Activated CD8-positive, alpha-beta T cell treated with anti-CD3 and anti-CD28 coated beads for 36 hours (primary cell): ENCODE data around the gene GNPTG. TPM values are rescaled to one million over a fixed set of nuclear protein-coding genes. Genes with fewer than 3 reads are reported as not detected.
"Not testable (repeated sequence)": the region's sequence is repeated elsewhere in the genome, so short reads cannot be mapped to it uniquely, and the experiment has no call there.

Source experiments
- ATAC-seq: fragments of 200-7000 bp; cut with Tn5 transposase; one replicate; pipeline ENCODE4 v1.10.0; 2021; ENCODE audit warnings: mild to moderate bottlenecking, moderate library complexity
- CTCF ChIA-PET: fragments of 350-600 bp; sonication (Branson Sonifier 250); formaldehyde crosslinking; loops from one replicate; lab custom pipeline; 2021; ENCODE audit warnings: antibody characterized with exemption; lab: Charles Lee
- POLR2A ChIA-PET: fragments of 350-600 bp; sonication (Branson Sonifier 250); formaldehyde crosslinking; loops from one replicate; lab custom pipeline; 2021; ENCODE audit warnings: antibody characterized with exemption; lab: Charles Lee
- DNase-seq: peaks from one replicate; pipeline ENCODE4 v3.0.0-alpha.2; 2020
- H3K27ac Mint-ChIP-seq: one replicate; pipeline ENCODE4 v1.8.0; 2021; ENCODE audit warnings: mild to moderate bottlenecking, mixed read lengths
- H3K27me3 Mint-ChIP-seq: one replicate; pipeline ENCODE4 v1.8.0; 2021; ENCODE audit warnings: mixed read lengths
- H3K36me3 Mint-ChIP-seq: one replicate; pipeline ENCODE4 v1.8.0; 2021; ENCODE audit warnings: low read depth, mixed read lengths
- H3K4me1 Mint-ChIP-seq: one replicate; pipeline ENCODE4 v1.8.0; 2021; ENCODE audit warnings: low read depth, mixed read lengths
- H3K4me3 Mint-ChIP-seq: one replicate; pipeline ENCODE4 v1.8.0; 2021; ENCODE audit warnings: mild to moderate bottlenecking, moderate library complexity, mixed read lengths
- H3K9me3 Mint-ChIP-seq: one replicate; pipeline ENCODE4 v1.8.0; 2021; ENCODE audit warnings: mixed read lengths
- intact Hi-C: fragments of 100-400 bp; cut with micrococcal nuclease; formaldehyde crosslinking; loops from one replicate; pipeline ENCODE4 v1.10.0; 2022
- total RNA-seq, 2 experiments: library from RNA; stranded (reverse); gene quantifications; one replicate each; pipeline ENCODE4 v1.2.3, GENCODE V29; 2021
- TF ChIP-seq, protein P1 (sequence below): fragments of 200-600 bp; IDR thresholded peaks from one replicate; pipeline ENCODE4 v1.8.0; 2022; ENCODE audit warnings: antibody characterized with exemption, mild to moderate bottlenecking

Gene GNPTG
- total RNA-seq, 2 experiments from 2014 or later, result 17.3 to 19.2 TPM

DNA sequence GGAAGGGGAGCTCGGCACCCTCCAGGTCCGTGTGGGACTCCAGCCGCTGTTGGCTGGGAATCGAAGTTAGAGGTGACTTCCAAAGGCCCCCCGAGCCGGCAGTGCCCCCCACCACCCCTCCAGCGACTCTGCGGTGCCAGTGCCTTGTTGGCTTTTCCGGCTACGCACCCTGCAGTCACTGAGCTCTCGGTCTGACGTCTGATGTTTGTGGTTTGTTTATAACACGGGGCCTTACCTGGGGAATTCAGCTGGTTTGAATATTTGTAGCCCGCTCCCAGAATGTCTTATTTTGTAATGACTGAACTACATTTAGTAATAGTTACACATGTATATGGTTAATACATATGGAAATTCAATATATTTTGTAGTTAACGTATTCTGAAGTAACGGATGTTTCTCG lies 25.3 kb upstream of the GNPTG start:
- ChIA-PET CTCF (no interaction called here), POLR2A (interaction anchor here (0.6 to 1.4 kb wide), 4 partner anchors 13 to 18 kb away, joined by 3 to 4 read pairs (median 4); no protein-coding TSS in a partner anchor)
- Mint-ChIP-seq H3K4me3 (no peak overlapping the region), H3K27ac (no peak overlapping the region), H3K27me3 (peaks cover 3% of the 10 kb centered on the region), H3K9me3 (no peaks in the 10 kb centered on the region), H3K36me3 (peaks cover 12% of the 10 kb centered on the region), H3K4me1 (peaks cover 3% of the 10 kb centered on the region)
- no peak for ATAC-seq
- TF ChIP-seq, protein P1, sequence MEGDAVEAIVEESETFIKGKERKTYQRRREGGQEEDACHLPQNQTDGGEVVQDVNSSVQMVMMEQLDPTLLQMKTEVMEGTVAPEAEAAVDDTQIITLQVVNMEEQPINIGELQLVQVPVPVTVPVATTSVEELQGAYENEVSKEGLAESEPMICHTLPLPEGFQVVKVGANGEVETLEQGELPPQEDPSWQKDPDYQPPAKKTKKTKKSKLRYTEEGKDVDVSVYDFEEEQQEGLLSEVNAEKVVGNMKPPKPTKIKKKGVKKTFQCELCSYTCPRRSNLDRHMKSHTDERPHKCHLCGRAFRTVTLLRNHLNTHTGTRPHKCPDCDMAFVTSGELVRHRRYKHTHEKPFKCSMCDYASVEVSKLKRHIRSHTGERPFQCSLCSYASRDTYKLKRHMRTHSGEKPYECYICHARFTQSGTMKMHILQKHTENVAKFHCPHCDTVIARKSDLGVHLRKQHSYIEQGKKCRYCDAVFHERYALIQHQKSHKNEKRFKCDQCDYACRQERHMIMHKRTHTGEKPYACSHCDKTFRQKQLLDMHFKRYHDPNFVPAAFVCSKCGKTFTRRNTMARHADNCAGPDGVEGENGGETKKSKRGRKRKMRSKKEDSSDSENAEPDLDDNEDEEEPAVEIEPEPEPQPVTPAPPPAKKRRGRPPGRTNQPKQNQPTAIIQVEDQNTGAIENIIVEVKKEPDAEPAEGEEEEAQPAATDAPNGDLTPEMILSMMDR, result no peak
- intact Hi-C loops, result no loop called here
- no peak for DNase-seq

DNA sequence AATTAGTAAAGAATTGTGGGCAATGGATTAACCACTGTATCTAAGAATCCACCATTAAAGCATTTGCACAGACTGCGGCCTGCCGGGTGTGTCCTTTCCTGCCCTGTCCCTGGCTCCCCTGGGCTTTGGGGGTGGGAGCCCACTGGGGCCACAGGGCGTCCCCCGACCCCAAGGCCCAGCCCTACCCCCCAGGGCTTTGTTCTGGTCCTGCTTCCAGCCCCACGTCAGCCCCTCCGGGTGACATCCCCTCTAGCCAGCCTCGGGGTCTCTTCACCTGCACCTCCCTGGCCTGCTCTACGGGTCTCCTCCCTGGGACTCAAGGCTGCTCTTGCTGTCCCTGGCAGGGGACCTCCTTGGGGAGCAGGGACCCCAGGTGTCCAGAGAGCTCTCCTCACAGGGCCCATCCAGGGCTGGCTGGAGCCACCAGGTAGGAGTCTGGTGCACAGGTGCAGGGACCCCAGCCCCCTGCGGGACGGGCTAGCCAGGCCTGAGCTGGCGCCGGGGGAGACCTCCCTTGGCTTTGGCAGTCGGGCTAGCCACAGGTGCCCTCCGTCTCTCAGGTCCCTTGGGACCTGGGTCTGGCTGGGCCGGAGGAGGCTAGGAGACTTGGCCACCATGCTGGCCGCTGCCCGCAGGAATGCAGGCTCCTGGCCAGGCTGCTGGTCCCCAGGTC lies 24.6 kb upstream of the GNPTG start:
- ChIA-PET CTCF (no interaction called here), POLR2A (interaction anchor here (1.1 to 1.4 kb wide), 2 partner anchors 13 to 16 kb away, joined by 4 read pairs; no protein-coding TSS in a partner anchor)
- no peak for DNase-seq
- Mint-ChIP-seq H3K27ac (no peak overlapping the region), H3K27me3 (peaks cover 6% of the 10 kb centered on the region), H3K9me3 (no peaks in the 10 kb centered on the region), H3K4me1 (peaks cover 8% of the 10 kb centered on the region), H3K36me3 (peaks cover 12% of the 10 kb centered on the region), H3K4me3 (no peak overlapping the region)
- TF ChIP-seq, protein P1, result no peak
- ATAC-seq, result no peak
- intact Hi-C loops, result no loop called here

DNA sequence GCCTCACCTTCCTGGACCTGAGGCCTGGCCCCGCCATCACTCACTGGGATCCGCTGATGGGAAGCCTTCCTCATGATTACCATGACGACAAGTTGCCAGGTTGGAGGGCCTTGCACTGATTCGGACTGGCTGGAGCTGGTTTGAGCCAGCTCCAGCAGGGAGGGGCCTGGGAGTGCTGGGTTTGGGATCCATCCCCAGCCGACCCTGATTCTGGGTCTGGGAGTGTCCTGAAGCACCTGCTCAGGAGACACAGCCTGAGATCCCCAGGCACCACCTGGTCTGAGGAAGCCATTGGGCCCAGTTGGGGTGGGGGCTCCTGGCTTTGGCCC lies 24.1 kb upstream of the GNPTG start:
- intact Hi-C loops, result no loop called here
- no peak overlapping the region for H3K4me3 Mint-ChIP-seq
- no peak for DNase-seq

DNA sequence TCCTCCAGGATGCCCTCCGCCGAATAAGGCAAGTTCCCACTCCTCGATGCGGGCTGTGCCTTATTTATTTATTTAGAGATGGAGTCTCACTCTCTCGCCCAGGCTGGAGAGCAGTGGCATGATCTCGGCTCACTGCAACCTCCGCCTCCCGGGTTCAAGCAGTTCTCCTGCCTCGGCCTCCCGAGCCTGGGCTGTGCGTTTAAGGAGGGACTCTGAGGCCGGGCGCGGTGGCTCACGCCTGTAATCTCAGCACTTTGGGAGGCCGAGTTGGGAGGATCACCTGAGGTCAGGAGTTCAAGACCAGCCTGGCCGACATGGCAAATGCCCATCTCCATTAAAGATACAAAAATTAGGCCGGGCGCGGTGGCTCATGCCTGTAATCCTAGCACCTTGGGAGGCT lies 23.6 kb upstream of the GNPTG start:
- ATAC-seq, CTCF ChIA-PET, intact Hi-C loops, H3K9me3 Mint-ChIP-seq, H3K4me3 Mint-ChIP-seq, DNase-seq, H3K27ac Mint-ChIP-seq, POLR2A ChIA-PET: not testable (repeated sequence)
- Mint-ChIP-seq H3K27me3 (peaks cover 11% of the 10 kb centered on the region), H3K4me1 (peaks cover 13% of the 10 kb centered on the region), H3K36me3 (peaks cover 12% of the 10 kb centered on the region)

More for the DNA sequence above, 24.1 kb upstream of the GNPTG start:
- TF ChIP-seq, protein P1, result no peak
- H3K27me3 Mint-ChIP-seq, result peaks cover 9% of the 10 kb centered on the region
- ATAC-seq, result no peak
- no peak overlapping the region for H3K27ac Mint-ChIP-seq
- ChIA-PET CTCF (no interaction called here), POLR2A (no interaction called here)
- H3K4me1 Mint-ChIP-seq, result peaks cover 11% of the 10 kb centered on the region
- H3K9me3 Mint-ChIP-seq, result no peaks in the 10 kb centered on the region
- peaks cover 12% of the 10 kb centered on the region for H3K36me3 Mint-ChIP-seq

DNA sequence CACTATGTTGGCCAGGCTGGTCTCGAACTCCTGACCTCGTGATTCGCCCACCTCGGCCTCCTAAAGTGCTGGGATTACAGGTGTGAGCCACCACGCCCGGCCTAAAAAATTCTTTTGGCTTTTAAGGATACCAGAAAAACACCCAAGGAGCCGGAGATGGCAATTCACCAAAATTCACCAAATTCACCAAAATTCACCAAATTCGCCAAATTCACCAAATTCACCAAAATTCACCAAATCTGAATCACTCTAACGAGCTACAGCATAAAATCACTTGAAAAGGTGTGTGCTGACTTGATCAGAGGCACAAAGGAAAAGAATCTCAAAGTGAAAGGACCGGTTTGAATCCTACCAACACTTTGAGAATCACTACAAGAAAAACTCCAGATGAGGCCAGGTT lies 22.8 kb upstream of the GNPTG start:
- H3K27me3 Mint-ChIP-seq, result peaks cover 11% of the 10 kb centered on the region
- intact Hi-C loops, H3K27ac Mint-ChIP-seq, ATAC-seq, H3K36me3 Mint-ChIP-seq, H3K4me3 Mint-ChIP-seq, DNase-seq, H3K9me3 Mint-ChIP-seq, POLR2A ChIA-PET: not testable (repeated sequence)
- CTCF ChIA-PET, result interaction anchor here (1.1 to 1.2 kb wide), 2 partner anchors 9 to 20 kb away, joined by 3 to 4 read pairs; no protein-coding TSS in a partner anchor
- peaks cover 13% of the 10 kb centered on the region for H3K4me1 Mint-ChIP-seq

DNA sequence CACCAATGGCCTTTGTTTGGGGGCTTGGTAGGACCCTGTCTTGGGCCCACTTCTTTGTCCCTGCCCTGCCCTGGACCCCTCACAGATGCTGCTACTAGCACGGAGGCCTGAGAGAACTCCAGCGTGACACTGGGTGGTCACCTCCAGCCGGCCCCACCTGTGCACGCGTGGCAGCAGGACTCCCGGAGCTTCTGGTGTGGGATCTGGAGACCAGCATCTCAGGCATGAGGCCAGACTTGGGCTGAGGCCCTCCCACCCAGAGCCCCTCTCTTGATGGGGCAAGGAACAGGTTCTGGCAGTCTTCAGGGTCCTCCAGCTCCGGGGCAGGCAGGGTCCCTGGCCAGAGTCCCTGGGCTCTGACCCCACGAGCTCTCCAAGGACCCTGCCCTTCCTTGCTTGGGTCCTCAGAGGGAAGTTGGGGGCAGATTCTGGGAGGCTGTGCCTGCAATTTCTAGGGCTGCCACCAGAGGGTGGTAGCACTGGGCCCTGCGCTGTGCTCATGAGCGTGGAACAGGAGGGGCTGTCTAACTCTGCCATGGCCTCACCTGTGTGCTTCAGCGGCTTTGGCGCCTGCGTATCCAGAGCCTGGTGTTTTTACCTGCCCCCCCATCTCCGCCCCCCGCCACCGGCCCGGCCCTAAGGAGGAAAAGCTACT lies 21.3 kb upstream of the GNPTG start:
- peaks cover 18% of the 10 kb centered on the region for H3K27me3 Mint-ChIP-seq
- TF ChIP-seq, protein P1, result peak; percentile 67
- H3K36me3 Mint-ChIP-seq, result no peaks in the 10 kb centered on the region
- POLR2A ChIA-PET, result interaction anchor here (1.5 kb wide), 1 partner anchor 33 kb away, joined by 3 read pairs; no protein-coding TSS in a partner anchor
- H3K27ac Mint-ChIP-seq, result no peak overlapping the region
- intact Hi-C loops, result no loop called here
- no peak overlapping the region for H3K4me3 Mint-ChIP-seq
- no peak for ATAC-seq
- CTCF ChIA-PET, result interaction anchor here (1.0 kb wide), 1 partner anchor 18 kb away, joined by 3 read pairs; no protein-coding TSS in a partner anchor
- no peak for DNase-seq
- no peaks in the 10 kb centered on the region for H3K9me3 Mint-ChIP-seq
- peaks cover 13% of the 10 kb centered on the region for H3K4me1 Mint-ChIP-seq
